Measurements from ENCODE around the gene BCCIP.

Gene BCCIP

GRCh38 chr10:125844751-125845221, 21.4 kb downstream of the BCCIP start:
- DNase-seq (ENCODE audit: low spot score): no peak

- DNase-seq (ENCODE audit: low spot score): no peak
Measured at GRCh38 chr10:125845617-125846016, 22.3 kb downstream of the BCCIP start.

GRCh38 chr10:125846894-125847293, 23.5 kb downstream of the BCCIP start:
- no peak for DNase-seq (ENCODE audit: low spot score)

- DNase-seq (ENCODE audit: low spot score): no peak
Measured at GRCh38 chr10:125848371-125848770, 25.0 kb downstream of the BCCIP start.

GRCh38 chr10:125848857-125849256, 25.5 kb downstream of the BCCIP start:
- no peak for DNase-seq (ENCODE audit: low spot score)

GRCh38 chr10:125849448-125849847, 26.1 kb downstream of the BCCIP start:
- DNase-seq (ENCODE audit: low spot score): no peak

GRCh38 chr10:125850766-125851731, 27.7 kb downstream of the BCCIP start:
- no peak for DNase-seq (ENCODE audit: low spot score)

- no peak for DNase-seq (ENCODE audit: low spot score)
Measured at GRCh38 chr10:125852487-125852886, 29.1 kb downstream of the BCCIP start.

GRCh38 chr10:125857185-125857760, 33.9 kb downstream of the BCCIP start:
- no peak for DNase-seq (ENCODE audit: low spot score)

- no peak for DNase-seq (ENCODE audit: low spot score)
Measured at GRCh38 chr10:125859128-125859817, 35.9 kb downstream of the BCCIP start.

- DNase-seq (ENCODE audit: low spot score): no peak
Measured at GRCh38 chr10:125865120-125865519, 41.8 kb downstream of the BCCIP start.

- no peak for DNase-seq (ENCODE audit: low spot score)
Measured at GRCh38 chr10:125866421-125867029, 43.2 kb downstream of the BCCIP start.

- DNase-seq (ENCODE audit: low spot score): peak; percentile 54
Measured at GRCh38 chr10:125868372-125868975, 45.1 kb downstream of the BCCIP start.

GRCh38 chr10:125871338-125871737, 48.0 kb downstream of the BCCIP start:
- no peak for DNase-seq (ENCODE audit: low spot score)

GRCh38 chr10:125878957-125879835, 55.9 kb downstream of the BCCIP start:
- DNase-seq (ENCODE audit: low spot score): no peak

GRCh38 chr10:125880719-125881118, 57.4 kb downstream of the BCCIP start:
- no peak for DNase-seq (ENCODE audit: low spot score)

GRCh38 chr10:125881192-125881591, 57.8 kb downstream of the BCCIP start, which contains the start of gene DHX32:
Gene DHX32 (minus strand): TSS chr10:125881292. CDS start chr10:125880824, 468 bp downstream.
- DNase-seq (ENCODE audit: low spot score): peak; percentile 77

- DNase-seq (ENCODE audit: low spot score): no peak
Measured at GRCh38 chr10:125882596-125882995, 59.2 kb downstream of the BCCIP start.

GRCh38 chr10:125883211-125883610, 59.9 kb downstream of the BCCIP start:
- no peak for DNase-seq (ENCODE audit: low spot score)

All from iPS-NIHi11 (cell line).